Gastroesophageal sphincter (tissue), 3 donors: ENCODE data around the gene SLPI.

Experiments used
- EP300 ChIP-seq: sonication (generic); formaldehyde crosslinking; IDR thresholded peaks from one replicate; pipeline ENCODE4 v1.6.1; 2017; ENCODE audit warnings: antibody characterized with exemption, mild to moderate bottlenecking
- POLR2A ChIP-seq, 2 donors: fragments of 450-650 bp; IDR thresholded peaks; one replicate each; pipeline ENCODE4 v1.6.1; 2017; ENCODE audit warnings: antibody characterized with exemption in 2 of 2, mild to moderate bottlenecking in 2 of 2, moderate library complexity in 1 of 2
- TF ChIP-seq, protein P1 (sequence below), 4 experiments: fragments of 200-600 bp in 2 of 4; fragments of 450-650 bp in 2 of 4; sonication (generic) in 1 of 4; IDR thresholded peaks; one replicate each; pipeline ENCODE4 v1.5.1; 2017 to 2019; ENCODE audit warnings: antibody characterized with exemption in 4 of 4, mild to moderate bottlenecking in 2 of 4, moderate library complexity in 2 of 4

DNA sequence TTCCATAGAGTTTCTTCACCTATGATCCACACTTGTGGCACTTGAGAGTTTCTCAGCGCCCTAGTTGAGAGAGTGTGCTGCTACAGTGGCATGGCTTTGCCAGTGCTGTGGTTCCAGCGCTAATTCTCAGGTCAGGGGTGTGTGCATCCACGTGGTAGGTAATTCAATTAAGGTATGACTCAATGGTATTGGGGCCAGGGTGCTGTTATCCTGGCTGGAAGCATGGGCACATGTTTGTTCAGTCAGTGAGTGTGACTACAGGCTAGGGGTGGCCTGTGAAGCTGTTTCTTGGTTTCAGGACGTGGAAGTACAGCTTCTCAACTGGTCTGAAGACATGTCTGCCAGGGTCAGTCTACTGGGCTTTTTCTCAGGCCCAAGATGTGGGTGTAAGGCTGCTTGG is 36.2 kb downstream of the SLPI start:
- TF ChIP-seq, protein P1, sequence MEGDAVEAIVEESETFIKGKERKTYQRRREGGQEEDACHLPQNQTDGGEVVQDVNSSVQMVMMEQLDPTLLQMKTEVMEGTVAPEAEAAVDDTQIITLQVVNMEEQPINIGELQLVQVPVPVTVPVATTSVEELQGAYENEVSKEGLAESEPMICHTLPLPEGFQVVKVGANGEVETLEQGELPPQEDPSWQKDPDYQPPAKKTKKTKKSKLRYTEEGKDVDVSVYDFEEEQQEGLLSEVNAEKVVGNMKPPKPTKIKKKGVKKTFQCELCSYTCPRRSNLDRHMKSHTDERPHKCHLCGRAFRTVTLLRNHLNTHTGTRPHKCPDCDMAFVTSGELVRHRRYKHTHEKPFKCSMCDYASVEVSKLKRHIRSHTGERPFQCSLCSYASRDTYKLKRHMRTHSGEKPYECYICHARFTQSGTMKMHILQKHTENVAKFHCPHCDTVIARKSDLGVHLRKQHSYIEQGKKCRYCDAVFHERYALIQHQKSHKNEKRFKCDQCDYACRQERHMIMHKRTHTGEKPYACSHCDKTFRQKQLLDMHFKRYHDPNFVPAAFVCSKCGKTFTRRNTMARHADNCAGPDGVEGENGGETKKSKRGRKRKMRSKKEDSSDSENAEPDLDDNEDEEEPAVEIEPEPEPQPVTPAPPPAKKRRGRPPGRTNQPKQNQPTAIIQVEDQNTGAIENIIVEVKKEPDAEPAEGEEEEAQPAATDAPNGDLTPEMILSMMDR (IDR thresholded peaks at IDR 0.05) = no peak
- TF ChIP-seq EP300 = no peak
- no peak for TF ChIP-seq POLR2A (IDR thresholded peaks at IDR 0.05)
